ENCODE results near the gene PDS5A. TPM values are rescaled to one million over a fixed set of nuclear protein-coding genes. Genes with fewer than 3 reads are reported as not detected.

Gene PDS5A
- total RNA-seq, 4 donors from 2014 or later, result 61.0 to 78.1 (median 61.5) TPM

GRCh38 chr4:39864391-39864790 is 113.3 kb downstream of the PDS5A start:
- no peak for TF ChIP-seq EP300 (IDR thresholded peaks at IDR 0.05)
- TF ChIP-seq, protein P1, sequence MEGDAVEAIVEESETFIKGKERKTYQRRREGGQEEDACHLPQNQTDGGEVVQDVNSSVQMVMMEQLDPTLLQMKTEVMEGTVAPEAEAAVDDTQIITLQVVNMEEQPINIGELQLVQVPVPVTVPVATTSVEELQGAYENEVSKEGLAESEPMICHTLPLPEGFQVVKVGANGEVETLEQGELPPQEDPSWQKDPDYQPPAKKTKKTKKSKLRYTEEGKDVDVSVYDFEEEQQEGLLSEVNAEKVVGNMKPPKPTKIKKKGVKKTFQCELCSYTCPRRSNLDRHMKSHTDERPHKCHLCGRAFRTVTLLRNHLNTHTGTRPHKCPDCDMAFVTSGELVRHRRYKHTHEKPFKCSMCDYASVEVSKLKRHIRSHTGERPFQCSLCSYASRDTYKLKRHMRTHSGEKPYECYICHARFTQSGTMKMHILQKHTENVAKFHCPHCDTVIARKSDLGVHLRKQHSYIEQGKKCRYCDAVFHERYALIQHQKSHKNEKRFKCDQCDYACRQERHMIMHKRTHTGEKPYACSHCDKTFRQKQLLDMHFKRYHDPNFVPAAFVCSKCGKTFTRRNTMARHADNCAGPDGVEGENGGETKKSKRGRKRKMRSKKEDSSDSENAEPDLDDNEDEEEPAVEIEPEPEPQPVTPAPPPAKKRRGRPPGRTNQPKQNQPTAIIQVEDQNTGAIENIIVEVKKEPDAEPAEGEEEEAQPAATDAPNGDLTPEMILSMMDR (IDR thresholded peaks at IDR 0.05), result no peak
- no peak for TF ChIP-seq POLR2A (IDR thresholded peaks at IDR 0.05)
- DNase-seq (ENCODE audit: low spot score in 2 of 2), result no peak
- WGBS, 2 donors, result 93 to 94% methylated on average over 6 of the region's 6 CpGs
- no peaks in the 10 kb centered on the region for H3K27me3 ChIP-seq
- no peaks in the 10 kb centered on the region for H3K4me1 ChIP-seq
- H3K36me3 ChIP-seq, result peaks cover 0 to 77% (median 26%) of the 10 kb centered on the region in 3 donors
- H3K27ac ChIP-seq, result no peak overlapping the region
- H3K4me3 ChIP-seq, result no peak overlapping the region
- H3K9me3 ChIP-seq, result no peaks in the 10 kb centered on the region

DNA sequence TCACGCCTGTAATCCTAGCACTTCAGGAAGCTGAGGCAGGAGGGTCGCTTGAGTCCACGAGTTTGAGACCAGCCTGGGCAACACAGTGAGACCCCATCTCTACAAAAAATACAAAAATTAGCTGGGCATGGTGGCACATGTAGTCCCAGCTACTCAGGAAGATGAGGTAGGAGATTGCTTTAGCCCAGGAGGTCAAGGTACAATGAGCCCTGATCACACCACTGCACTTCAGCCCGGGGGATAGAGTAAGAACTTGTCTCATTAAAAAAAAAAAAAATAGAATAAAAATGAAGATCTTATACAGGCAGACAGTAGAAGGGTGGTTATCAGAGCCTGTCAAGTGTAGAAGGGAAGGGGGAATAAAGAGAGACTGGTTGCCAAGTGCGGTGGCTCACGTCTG is 116.9 kb downstream of the PDS5A start:
- Histone ChIP-seq H3K4me1 (no peaks in the 10 kb centered on the region), H3K4me3 (no peak overlapping the region), H3K27ac (no peak overlapping the region), H3K27me3 (no peaks in the 10 kb centered on the region), H3K9me3 (peaks cover 0 to 10% (median 3%) of the 10 kb centered on the region in 4 donors), H3K36me3 (peaks cover 0 to 89% (median 21%) of the 10 kb centered on the region in 3 donors)
- DNase-seq (ENCODE audit: low spot score in 2 of 2), result no peak
- TF ChIP-seq POLR2A (IDR thresholded peaks at IDR 0.05) (no peak), EP300 (IDR thresholded peaks at IDR 0.05) (no peak)
- TF ChIP-seq, protein P1 (IDR thresholded peaks at IDR 0.05), result no peak
- 92 to 93% methylated on average over 6 of the region's 6 CpGs for WGBS, 2 donors

DNA sequence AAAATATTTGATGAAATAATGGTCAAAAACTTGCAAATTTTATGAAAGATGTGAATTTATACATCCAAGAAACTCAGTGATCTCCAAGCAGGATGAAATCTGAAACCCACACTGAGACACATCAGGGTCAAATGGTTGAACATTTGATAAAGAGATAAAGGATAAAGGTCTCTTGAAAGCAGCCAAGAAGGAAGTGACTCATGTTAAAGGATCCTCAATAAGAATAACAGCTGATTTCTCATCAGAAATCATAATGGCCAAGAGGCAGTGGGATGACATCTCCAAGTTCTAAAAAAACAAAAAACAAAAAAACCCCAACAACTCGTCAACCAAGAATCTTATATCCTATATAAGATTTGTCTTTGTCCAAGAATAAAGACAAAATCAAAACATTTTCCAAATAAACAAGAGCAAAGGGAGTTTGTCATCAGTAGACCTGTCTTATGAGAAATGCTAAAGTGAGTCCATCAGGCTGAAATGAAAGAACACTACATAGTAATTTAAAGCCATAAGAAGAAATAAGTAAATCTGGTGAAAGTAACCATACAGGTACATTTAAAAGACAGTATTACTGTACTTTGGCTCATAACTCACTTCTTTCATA is 121.7 kb downstream of the PDS5A start:
- Histone ChIP-seq H3K4me3 (no peak overlapping the region), H3K4me1 (no peaks in the 10 kb centered on the region), H3K36me3 (peaks cover 0 to 87% (median 18%) of the 10 kb centered on the region in 3 donors), H3K27ac (no peak overlapping the region), H3K27me3 (no peaks in the 10 kb centered on the region), H3K9me3 (peaks cover 0 to 17% (median 4%) of the 10 kb centered on the region in 4 donors)
- no peak for DNase-seq (ENCODE audit: low spot score in 2 of 2)
- WGBS, 2 donors, result 83 to 91% methylated on average over 1 of the region's 1 CpG
- TF ChIP-seq POLR2A (IDR thresholded peaks at IDR 0.05) (no peak), EP300 (IDR thresholded peaks at IDR 0.05) (no peak)
- TF ChIP-seq, protein P1 (IDR thresholded peaks at IDR 0.05), result no peak

- TF ChIP-seq, protein P1 (IDR thresholded peaks at IDR 0.05), result no peak
- no peak for TF ChIP-seq EP300 (IDR thresholded peaks at IDR 0.05)
- Histone ChIP-seq H3K27ac (no peak overlapping the region), H3K36me3 (peaks cover 0 to 67% (median 11%) of the 10 kb centered on the region in 3 donors), H3K4me1 (no peaks in the 10 kb centered on the region), H3K4me3 (no peak overlapping the region), H3K27me3 (no peaks in the 10 kb centered on the region), H3K9me3 (peaks cover 0 to 17% (median 4%) of the 10 kb centered on the region in 4 donors)
- 48 to 73% methylated on average over 4 of the region's 4 CpGs for WGBS, 2 donors
- DNase-seq (ENCODE audit: low spot score in 2 of 2), result no peak
Measured at GRCh38 chr4:39852636-39853035, 125.1 kb downstream of the PDS5A start.

DNA sequence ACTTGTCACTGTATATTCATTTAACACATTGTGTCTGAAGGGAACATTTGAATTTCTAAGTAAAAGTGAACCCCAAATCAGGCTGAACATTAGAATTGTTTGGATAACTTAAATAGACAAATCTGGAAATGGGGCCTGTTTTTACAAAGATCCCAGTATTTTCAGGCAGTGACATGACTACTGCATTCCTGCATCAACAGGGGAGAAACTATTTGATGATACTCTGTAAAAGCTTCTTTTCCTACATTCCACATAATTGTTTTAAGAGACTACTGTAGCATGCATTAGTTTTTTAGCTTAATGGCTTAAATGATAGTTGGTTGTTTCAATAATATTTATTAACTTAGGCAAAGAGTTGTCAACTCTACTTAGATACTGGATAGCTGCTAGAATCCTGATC is 127.0 kb downstream of the PDS5A start:
- TF ChIP-seq EP300 (IDR thresholded peaks at IDR 0.05) (no peak), POLR2A (IDR thresholded peaks at IDR 0.05) (no peak)
- TF ChIP-seq, protein P1 (IDR thresholded peaks at IDR 0.05), result no peak
- Histone ChIP-seq H3K27ac (no peak overlapping the region), H3K4me1 (no peaks in the 10 kb centered on the region), H3K36me3 (peaks cover 0 to 64% (median 11%) of the 10 kb centered on the region in 3 donors), H3K4me3 (no peak overlapping the region), H3K9me3 (peaks cover 0 to 5% (median under 1%) of the 10 kb centered on the region in 4 donors), H3K27me3 (no peaks in the 10 kb centered on the region)
- no peak for DNase-seq (ENCODE audit: low spot score in 2 of 2)

Measured in tibial nerve (tissue), 4 donors.